GM12891 (cell line): Measurements from ENCODE around the gene DNM3.
A peak's percentile ranks its signal among the peaks of the same experiment; 100 is the strongest.

Source experiments
- DNase-seq: peaks from one replicate; pipeline ENCODE4 v3.0.0; 2011; ENCODE audit warnings: low spot score; ENCODE audit not compliant: insufficient read length
- FAIRE-seq: peaks from 2 replicates; lab custom pipeline; 2011; peaks lifted over from hg19 to GRCh38; lab: Jason Lieb, UNC
- PAX5 ChIP-seq: IDR thresholded peaks from 2 replicates; pipeline ENCODE4 v1.6.1; 2011; ENCODE audit warnings: low read length, moderate library complexity, mild to moderate bottlenecking; ENCODE audit not compliant: insufficient read depth, severe bottlenecking
- POLR2A ChIP-seq: IDR thresholded peaks from 2 replicates; pipeline ENCODE4 v1.6.1; 2011; ENCODE audit warnings: low read depth, low read length, control low read depth
- POLR2AphosphoS5 ChIP-seq: IDR thresholded peaks from 2 replicates; pipeline ENCODE4 v1.6.1; 2011; ENCODE audit warnings: low read depth, low read length, control low read depth
- POU2F2 ChIP-seq: IDR thresholded peaks from 2 replicates; pipeline ENCODE4 v1.6.1; 2011; ENCODE audit warnings: low read depth, mild to moderate bottlenecking, control low read depth, low read length, moderate library complexity
- SPI1 ChIP-seq: IDR thresholded peaks from 2 replicates; pipeline ENCODE4 v1.6.1; 2011; ENCODE audit warnings: low read depth, low read length, control low read depth
- TAF1 ChIP-seq: IDR thresholded peaks from 2 replicates; pipeline ENCODE4 v1.6.1; 2011; ENCODE audit warnings: low read depth, low read length, control low read depth

Gene DNM3

GRCh38 chr1:172141341-172141881 lies 300.1 kb downstream of the DNM3 start:
- DNase-seq (no peak), FAIRE-seq (no peak)
- no peak for TF ChIP-seq SPI1
- no peak for TF ChIP-seq POU2F2
- TF ChIP-seq POLR2AphosphoS5: no peak
- TF ChIP-seq TAF1: no peak
- TF ChIP-seq POLR2A: no peak
- no peak for TF ChIP-seq PAX5

GRCh38 chr1:172142324-172142723 lies 301.0 kb downstream of the DNM3 start:
- no peak for TF ChIP-seq SPI1
- no peak for TF ChIP-seq POLR2A
- no peak for TF ChIP-seq POU2F2
- no peak for TF ChIP-seq POLR2AphosphoS5
- TF ChIP-seq TAF1: no peak
- TF ChIP-seq PAX5: no peak
- DNase-seq (no peak), FAIRE-seq (no peak)

DNA sequence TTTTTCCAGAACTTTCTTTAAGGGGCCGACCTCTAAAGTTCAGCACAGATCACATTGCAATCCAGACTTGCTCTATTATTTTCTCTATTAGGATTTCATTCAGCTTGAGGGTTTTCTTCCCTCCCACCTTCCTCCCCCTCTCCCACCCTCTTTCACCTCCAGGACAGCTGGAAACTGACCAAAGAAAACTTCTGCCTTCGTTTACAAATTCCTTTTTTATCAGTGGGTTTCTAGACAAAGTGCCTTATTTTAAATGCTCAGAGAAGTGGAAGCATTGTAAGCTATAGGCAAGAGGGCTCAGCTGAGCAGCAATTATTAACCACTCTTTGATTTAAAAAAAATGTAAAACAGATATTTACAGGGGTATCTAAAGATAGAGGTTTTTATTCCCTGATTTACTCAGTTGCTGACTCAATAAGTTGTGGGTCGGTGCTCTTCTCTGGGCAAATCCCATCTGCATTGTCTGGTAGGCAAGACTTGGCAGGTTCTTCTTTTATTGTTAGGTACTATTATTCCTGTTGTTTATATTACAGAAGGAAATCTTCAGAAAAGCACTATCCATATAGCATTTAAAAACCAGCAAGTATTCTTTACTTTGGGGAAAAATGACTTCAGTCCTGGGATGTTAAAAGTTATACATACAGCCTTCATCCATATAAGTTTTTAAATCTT lies 302.2 kb downstream of the DNM3 start:
- TF ChIP-seq SPI1: no peak
- no peak for FAIRE-seq
- DNase-seq: no peak

DNA sequence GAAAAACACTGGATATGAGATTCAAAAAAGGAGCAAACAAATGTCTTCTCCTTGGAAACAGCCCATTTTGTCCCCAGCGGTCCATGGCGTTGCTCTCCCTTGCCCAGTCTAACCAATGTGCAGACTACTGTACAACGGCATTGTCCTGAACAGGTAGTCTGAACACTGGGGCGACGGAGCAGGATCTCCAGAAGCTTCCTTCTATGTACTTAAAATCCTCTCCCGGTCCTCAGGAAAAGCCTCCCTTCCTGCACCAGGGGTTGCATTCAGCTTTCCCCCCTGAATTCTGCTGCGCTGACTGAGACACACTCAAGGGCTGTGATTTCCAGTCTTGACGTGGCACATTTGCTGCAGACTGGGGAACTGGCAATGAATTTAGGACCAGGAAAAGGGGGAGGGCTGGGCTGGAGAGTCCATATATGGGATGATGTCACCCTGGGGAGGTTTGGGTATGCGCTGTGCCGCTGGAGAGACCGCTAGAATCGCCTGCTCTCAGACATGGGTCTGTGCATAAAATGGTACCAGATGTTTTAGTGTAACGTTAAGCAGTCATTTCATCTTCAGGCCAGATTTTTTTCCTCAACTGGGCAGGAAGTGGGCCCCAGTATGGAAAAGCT lies 303.3 kb downstream of the DNM3 start:
- DNase-seq (no peak), FAIRE-seq (no peak)
- TF ChIP-seq TAF1: no peak
- no peak for TF ChIP-seq POLR2AphosphoS5
- TF ChIP-seq SPI1: no peak
- TF ChIP-seq PAX5: no peak
- no peak for TF ChIP-seq POU2F2
- no peak for TF ChIP-seq POLR2A

DNA sequence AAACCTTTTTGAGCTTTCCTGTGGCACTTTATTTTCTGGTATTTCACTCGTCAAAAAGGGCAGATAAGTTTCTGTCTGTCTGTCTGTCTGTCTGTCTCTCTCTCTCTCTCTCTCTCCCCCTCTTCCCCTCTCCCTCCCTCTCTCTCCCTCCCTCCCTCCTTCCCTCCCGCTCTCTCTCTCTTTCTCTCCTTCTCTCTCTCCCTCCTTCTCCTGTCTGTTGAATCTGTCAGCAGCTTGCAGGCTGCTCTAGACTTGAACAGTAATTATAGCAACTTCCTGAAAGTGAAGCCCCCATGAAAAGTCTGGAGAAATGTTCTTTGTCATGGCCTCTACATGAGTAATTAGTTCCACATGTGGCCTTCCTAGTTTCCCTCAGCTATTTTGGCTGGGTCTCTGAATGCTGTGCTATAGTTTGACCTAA lies 303.9 kb downstream of the DNM3 start:
- no peak for FAIRE-seq
- no peak for DNase-seq
- TF ChIP-seq POLR2AphosphoS5 (no peak), PAX5 (no peak), POU2F2 (no peak)

DNA sequence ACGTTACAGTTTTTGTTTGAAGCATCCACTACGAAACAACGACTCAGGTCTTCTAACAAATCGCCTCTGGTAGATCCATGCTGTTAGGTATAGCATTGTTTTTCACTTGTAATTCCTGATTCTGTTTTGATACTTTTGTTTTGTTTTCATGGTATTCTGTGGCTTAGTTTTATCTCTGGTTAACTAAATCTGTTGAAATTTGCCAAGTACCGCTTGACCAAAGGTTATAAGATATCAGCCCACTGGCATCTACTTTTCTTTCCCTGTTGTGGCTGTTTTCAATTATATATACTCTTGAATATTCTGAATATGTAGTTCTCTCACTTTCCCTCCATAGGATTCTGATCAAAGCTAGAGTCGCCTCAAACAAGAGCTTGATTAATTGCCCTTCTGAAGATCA lies 304.4 kb downstream of the DNM3 start:
- DNase-seq: no peak
- TF ChIP-seq POU2F2 (no peak), PAX5 (no peak), POLR2A (no peak), POLR2AphosphoS5 (no peak), SPI1 (no peak), TAF1 (no peak)
- FAIRE-seq: peak; percentile 5

- DNase-seq: no peak
- TF ChIP-seq POLR2AphosphoS5: no peak
- no peak for TF ChIP-seq TAF1
- TF ChIP-seq PAX5: no peak
- no peak for TF ChIP-seq POLR2A
- no peak for TF ChIP-seq POU2F2
- no peak for TF ChIP-seq SPI1
- no peak for FAIRE-seq
Measured at GRCh38 chr1:172146141-172146850, 305.0 kb downstream of the DNM3 start.

GRCh38 chr1:172147541-172147940 lies 306.2 kb downstream of the DNM3 start:
- FAIRE-seq: no peak
- DNase-seq: no peak
- no peak for TF ChIP-seq POLR2A
- TF ChIP-seq TAF1: no peak
- TF ChIP-seq POU2F2: no peak
- TF ChIP-seq PAX5: no peak
- TF ChIP-seq SPI1: no peak
- TF ChIP-seq POLR2AphosphoS5: no peak

DNA sequence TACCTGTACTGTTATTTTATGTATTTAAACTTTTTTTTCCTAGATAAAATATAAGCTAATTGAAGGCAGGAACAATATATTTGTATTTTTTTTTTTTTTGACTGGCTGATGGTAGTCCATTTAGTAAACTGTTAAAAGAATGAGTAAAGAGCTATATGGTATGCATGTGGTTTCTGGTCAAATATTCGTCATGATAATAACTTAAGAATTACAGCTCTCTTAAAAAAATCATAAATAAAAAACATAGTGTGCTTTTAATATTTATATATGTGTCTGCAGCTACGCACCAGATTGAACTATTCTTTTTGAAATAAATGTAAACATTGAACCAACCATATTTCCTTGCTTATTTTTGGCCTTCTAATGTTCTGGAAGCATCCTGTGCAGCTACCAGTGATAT lies 306.9 kb downstream of the DNM3 start:
- no peak for TF ChIP-seq TAF1
- TF ChIP-seq PAX5: no peak
- no peak for TF ChIP-seq SPI1
- TF ChIP-seq POU2F2: no peak
- TF ChIP-seq POLR2A: no peak
- TF ChIP-seq POLR2AphosphoS5: no peak
- FAIRE-seq: no peak
- DNase-seq: no peak

- TF ChIP-seq PAX5 (no peak), SPI1 (no peak), TAF1 (no peak), POLR2A (no peak), POLR2AphosphoS5 (no peak), POU2F2 (no peak)
- DNase-seq (no peak), FAIRE-seq (no peak)
Measured at GRCh38 chr1:172148707-172149106, 307.4 kb downstream of the DNM3 start.
